Natural killer cell (primary cell): Measurements from ENCODE around the gene SLN. TPM values are rescaled to one million over a fixed set of nuclear protein-coding genes. Genes with fewer than 3 reads are reported as not detected.

Experiments used
- ATAC-seq, 3 donors: fragments of 150-1000 bp in 2 of 3; fragments of 200-7000 bp in 1 of 3; cut with Tn5 transposase; 1 replicate in 1 of 3; 2 replicates in 2 of 3; pipeline ENCODE4 v1.10.0; 2021; ENCODE audit warnings: mild to moderate bottlenecking in 2 of 3, moderate library complexity in 2 of 3
- DNase-seq, 2 donors: peaks; one replicate each; pipeline versions ENCODE4 v3.0.0 to v3.0.0-alpha.2; 2013 to 2021; ENCODE audit warnings: mixed read lengths in 1 of 2
- H3K27ac ChIP-seq: one replicate; pipeline ENCODE4 v1.5.1; 2013; ENCODE audit warnings: mild to moderate bottlenecking, low read length
- H3K27me3 ChIP-seq: one replicate; pipeline ENCODE4 v1.6.1; 2013; ENCODE audit warnings: low read length; ENCODE audit not compliant: control insufficient read depth, insufficient read depth
- H3K36me3 ChIP-seq: one replicate; pipeline ENCODE4 v1.6.1; 2013; ENCODE audit warnings: low read length; ENCODE audit not compliant: control insufficient read depth, insufficient read depth
- H3K4me1 ChIP-seq: one replicate; pipeline ENCODE4 v1.6.1; 2013; ENCODE audit warnings: low read length; ENCODE audit not compliant: control insufficient read depth, insufficient read depth
- H3K4me3 ChIP-seq: one replicate; pipeline ENCODE4 v1.5.1; 2013; ENCODE audit warnings: low read length
- H3K9me3 ChIP-seq: one replicate; pipeline ENCODE4 v1.6.1; 2013; ENCODE audit warnings: low read length; ENCODE audit not compliant: control insufficient read depth, insufficient read depth
- H3K27ac Mint-ChIP-seq, 2 donors: one replicate each; pipeline ENCODE4 v1.8.0; 2022; ENCODE audit warnings: mild to moderate bottlenecking in 2 of 2, mixed read lengths in 2 of 2, moderate library complexity in 1 of 2
- H3K27me3 Mint-ChIP-seq, 2 donors: one replicate each; pipeline ENCODE4 v1.8.0; 2022; ENCODE audit warnings: low read depth in 2 of 2, mixed read lengths in 2 of 2
- H3K36me3 Mint-ChIP-seq: one replicate; pipeline ENCODE4 v1.8.0; 2022; ENCODE audit warnings: mixed read lengths
- H3K4me1 Mint-ChIP-seq, 2 donors: one replicate each; pipeline ENCODE4 v1.8.0; 2022; ENCODE audit warnings: mixed read lengths in 2 of 2
- H3K4me3 Mint-ChIP-seq: one replicate; pipeline ENCODE4 v1.8.0; 2022; ENCODE audit warnings: mild to moderate bottlenecking, moderate library complexity, mixed read lengths
- H3K9me3 Mint-ChIP-seq, 2 donors: one replicate each; pipeline ENCODE4 v1.8.0; 2022; ENCODE audit warnings: mixed read lengths in 2 of 2
- WGBS: methylation state at CpG from one replicate; pipeline ENCODE4 v1.1.7; 2013; ENCODE audit warnings: missing lambda C conversion rate; ENCODE audit not compliant: insufficient coverage; 5-methylcytosine and 5-hydroxymethylcytosine counted together
- intact Hi-C: fragments of 100-400 bp; cut with micrococcal nuclease; formaldehyde crosslinking; loops from one replicate; pipeline ENCODE4 v1.14.2; 2022
- total RNA-seq, 4 donors: library from RNA; stranded (reverse); fragments of 120-200 nt in 1 of 4; gene quantifications; one replicate each; pipeline versions ENCODE4 v1.2.3 to v1.2.4, GENCODE V29; 2013 to 2022
- TF ChIP-seq, protein P1 (sequence below): fragments of 200-600 bp; IDR thresholded peaks from one replicate; pipeline ENCODE4 v1.8.0; 2022; ENCODE audit warnings: antibody characterized with exemption

Gene SLN
- total RNA-seq, 3 donors from 2014 or later (not counting 1 experiment from before 2014, with no cell fraction given): not detected

DNA sequence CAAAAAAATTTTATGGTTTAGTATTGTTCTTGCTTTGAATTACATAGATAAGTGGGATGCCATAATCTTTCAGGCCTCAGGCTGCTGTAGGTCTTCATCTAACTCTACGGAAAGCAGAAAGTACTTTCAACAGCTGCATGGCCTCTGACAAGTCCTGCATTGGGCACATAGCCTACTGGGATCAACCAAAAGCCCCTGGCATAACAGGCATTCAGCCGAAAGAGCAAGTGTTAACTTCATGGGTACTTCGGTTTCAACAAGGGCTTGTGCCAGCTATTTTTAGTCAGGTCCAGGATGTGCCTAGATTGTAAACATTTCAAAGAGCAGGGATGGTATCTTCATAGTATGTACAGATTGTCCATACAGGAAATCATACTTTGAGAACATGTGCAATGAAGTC lies 3.1 kb downstream of the SLN start:
- H3K4me1 ChIP-seq: no peaks in the 10 kb centered on the region
- Mint-ChIP-seq H3K9me3 (no peaks in the 10 kb centered on the region), H3K27me3 (peaks cover 11 to 16% of the 10 kb centered on the region in 2 donors), H3K27ac (no peak overlapping the region), H3K4me1 (no peaks in the 10 kb centered on the region), H3K4me3 (no peak overlapping the region), H3K36me3 (no peaks in the 10 kb centered on the region)
- peaks cover 2% of the 10 kb centered on the region for H3K27me3 ChIP-seq
- H3K36me3 ChIP-seq: no peaks in the 10 kb centered on the region
- TF ChIP-seq, protein P1, sequence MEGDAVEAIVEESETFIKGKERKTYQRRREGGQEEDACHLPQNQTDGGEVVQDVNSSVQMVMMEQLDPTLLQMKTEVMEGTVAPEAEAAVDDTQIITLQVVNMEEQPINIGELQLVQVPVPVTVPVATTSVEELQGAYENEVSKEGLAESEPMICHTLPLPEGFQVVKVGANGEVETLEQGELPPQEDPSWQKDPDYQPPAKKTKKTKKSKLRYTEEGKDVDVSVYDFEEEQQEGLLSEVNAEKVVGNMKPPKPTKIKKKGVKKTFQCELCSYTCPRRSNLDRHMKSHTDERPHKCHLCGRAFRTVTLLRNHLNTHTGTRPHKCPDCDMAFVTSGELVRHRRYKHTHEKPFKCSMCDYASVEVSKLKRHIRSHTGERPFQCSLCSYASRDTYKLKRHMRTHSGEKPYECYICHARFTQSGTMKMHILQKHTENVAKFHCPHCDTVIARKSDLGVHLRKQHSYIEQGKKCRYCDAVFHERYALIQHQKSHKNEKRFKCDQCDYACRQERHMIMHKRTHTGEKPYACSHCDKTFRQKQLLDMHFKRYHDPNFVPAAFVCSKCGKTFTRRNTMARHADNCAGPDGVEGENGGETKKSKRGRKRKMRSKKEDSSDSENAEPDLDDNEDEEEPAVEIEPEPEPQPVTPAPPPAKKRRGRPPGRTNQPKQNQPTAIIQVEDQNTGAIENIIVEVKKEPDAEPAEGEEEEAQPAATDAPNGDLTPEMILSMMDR: no peak
- no peak overlapping the region for H3K4me3 ChIP-seq
- intact Hi-C loops: no loop called here
- no peaks in the 10 kb centered on the region for H3K9me3 ChIP-seq
- no peak for ATAC-seq
- no peak for DNase-seq
- WGBS: 84% methylated on average over 3 of the region's 3 CpGs
- H3K27ac ChIP-seq: no peak overlapping the region

- no peak overlapping the region for H3K4me3 ChIP-seq
- TF ChIP-seq, protein P1: no peak
- H3K36me3 ChIP-seq: no peaks in the 10 kb centered on the region
- no peak overlapping the region for H3K27ac ChIP-seq
- no peak overlapping the region for H3K4me3 Mint-ChIP-seq
- WGBS: 47% methylated on average over 4 of the region's 4 CpGs
- no peaks in the 10 kb centered on the region for H3K4me1 ChIP-seq
- peaks cover 2% of the 10 kb centered on the region for H3K27me3 ChIP-seq
- no peaks in the 10 kb centered on the region for H3K36me3 Mint-ChIP-seq
- peaks cover 16 to 20% of the 10 kb centered on the region in 2 donors for H3K27me3 Mint-ChIP-seq
- no peaks in the 10 kb centered on the region for H3K9me3 ChIP-seq
- no peaks in the 10 kb centered on the region for H3K9me3 Mint-ChIP-seq
- intact Hi-C loops: no loop called here
- no peak for DNase-seq
- H3K27ac Mint-ChIP-seq: no peak overlapping the region
- no peaks in the 10 kb centered on the region for H3K4me1 Mint-ChIP-seq
- ATAC-seq: no peak
Observed at GRCh38 chr11:107707807-107708206, 4.0 kb downstream of the SLN start.

- no peaks in the 10 kb centered on the region for H3K4me1 ChIP-seq
- Mint-ChIP-seq H3K36me3 (no peaks in the 10 kb centered on the region), H3K27me3 (peaks cover 16 to 20% of the 10 kb centered on the region in 2 donors), H3K4me1 (no peaks in the 10 kb centered on the region), H3K27ac (no peak overlapping the region), H3K9me3 (no peaks in the 10 kb centered on the region), H3K4me3 (no peak overlapping the region)
- H3K27me3 ChIP-seq: peaks cover 2% of the 10 kb centered on the region
- ATAC-seq: no peak
- no peak overlapping the region for H3K27ac ChIP-seq
- H3K36me3 ChIP-seq: no peaks in the 10 kb centered on the region
- no peaks in the 10 kb centered on the region for H3K9me3 ChIP-seq
- no peak overlapping the region for H3K4me3 ChIP-seq
- 83% methylated on average over 2 of the region's 3 CpGs for WGBS
- TF ChIP-seq, protein P1: no peak
- DNase-seq: no peak
- intact Hi-C loops: no loop called here
Observed at GRCh38 chr11:107707215-107707671, 4.6 kb downstream of the SLN start.

DNA sequence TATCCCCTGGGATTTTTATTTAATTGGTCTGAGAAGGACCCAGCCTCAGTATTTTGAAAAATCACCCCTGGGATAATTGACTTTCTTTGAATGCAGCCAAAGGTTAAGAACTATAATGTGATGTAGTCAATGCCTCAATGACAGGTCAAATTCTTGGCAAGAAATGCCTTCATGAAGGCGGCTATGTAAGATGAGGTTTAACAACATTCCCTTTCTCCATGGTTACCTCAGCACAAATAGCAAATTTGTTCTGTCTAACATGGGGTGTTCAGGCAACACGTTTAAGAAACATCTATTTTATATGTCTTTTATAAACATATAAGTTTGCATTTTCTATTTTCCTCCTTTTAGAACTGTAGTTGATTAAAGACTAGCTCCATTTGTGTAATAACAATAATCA lies 5.3 kb downstream of the SLN start:
- Histone ChIP-seq H3K27ac (no peak overlapping the region), H3K4me1 (no peaks in the 10 kb centered on the region), H3K9me3 (no peaks in the 10 kb centered on the region), H3K36me3 (no peaks in the 10 kb centered on the region), H3K27me3 (no peaks in the 10 kb centered on the region), H3K4me3 (no peak overlapping the region)
- peaks cover 16 to 20% of the 10 kb centered on the region in 2 donors for H3K27me3 Mint-ChIP-seq
- H3K27ac Mint-ChIP-seq: no peak overlapping the region
- intact Hi-C loops: no loop called here
- TF ChIP-seq, protein P1: no peak
- H3K9me3 Mint-ChIP-seq: no peaks in the 10 kb centered on the region
- no CpG with 5 or more reads among the region's 2 CpGs for WGBS
- H3K36me3 Mint-ChIP-seq: no peaks in the 10 kb centered on the region
- H3K4me1 Mint-ChIP-seq: no peaks in the 10 kb centered on the region
- no peak overlapping the region for H3K4me3 Mint-ChIP-seq
- DNase-seq: no peak
- ATAC-seq: no peak
